HG02840 (cell line): ENCODE results near the gene KRT5.
"Not testable (repeated sequence)": the region's sequence is repeated elsewhere in the genome, so short reads cannot be mapped to it uniquely, and the experiment has no call there.

Source experiments
- ATAC-seq: cut with Tn5 transposase; IDR thresholded peaks from one replicate; pipeline ENCODE4 v1.9.1; 2021; ENCODE audit warnings: mild to moderate bottlenecking, moderate library complexity, moderate number of reproducible peaks; ENCODE audit not compliant: unreplicated experiment, low FRiP score

KRT5 gene

DNA sequence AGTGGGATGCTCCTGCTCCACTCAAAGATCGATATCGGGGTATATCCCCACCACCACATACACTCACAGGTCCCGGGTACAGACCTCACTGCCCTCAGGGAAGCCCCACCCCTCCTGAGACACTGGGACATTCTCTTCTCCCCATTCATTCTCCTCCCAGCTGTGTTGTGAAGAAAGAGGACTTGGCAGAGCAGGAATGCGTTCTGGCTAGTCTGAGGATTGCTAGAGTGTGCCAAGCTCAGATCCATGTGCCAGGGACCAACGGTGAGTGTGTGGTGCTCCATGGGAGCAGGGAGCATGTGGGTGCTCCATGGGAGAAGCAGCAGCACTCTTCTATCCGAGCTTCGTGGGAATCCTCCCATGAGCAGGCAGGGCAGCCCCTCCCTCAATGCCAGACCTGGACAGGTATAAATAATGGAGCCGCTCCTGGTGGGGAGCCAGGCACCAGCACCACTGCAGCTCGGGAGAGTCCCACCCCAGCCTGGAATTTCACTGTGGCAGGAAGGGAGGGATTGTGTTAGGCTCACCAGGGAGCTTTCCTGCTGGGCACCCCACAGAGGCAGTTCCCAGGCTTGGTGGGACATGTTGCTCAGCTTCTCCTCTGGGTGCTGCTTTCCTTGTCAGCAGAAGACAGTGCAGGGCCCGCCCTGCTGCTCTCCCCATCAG lies 2.3 kb upstream of the KRT5 start:
- ATAC-seq, result no peak

DNA sequence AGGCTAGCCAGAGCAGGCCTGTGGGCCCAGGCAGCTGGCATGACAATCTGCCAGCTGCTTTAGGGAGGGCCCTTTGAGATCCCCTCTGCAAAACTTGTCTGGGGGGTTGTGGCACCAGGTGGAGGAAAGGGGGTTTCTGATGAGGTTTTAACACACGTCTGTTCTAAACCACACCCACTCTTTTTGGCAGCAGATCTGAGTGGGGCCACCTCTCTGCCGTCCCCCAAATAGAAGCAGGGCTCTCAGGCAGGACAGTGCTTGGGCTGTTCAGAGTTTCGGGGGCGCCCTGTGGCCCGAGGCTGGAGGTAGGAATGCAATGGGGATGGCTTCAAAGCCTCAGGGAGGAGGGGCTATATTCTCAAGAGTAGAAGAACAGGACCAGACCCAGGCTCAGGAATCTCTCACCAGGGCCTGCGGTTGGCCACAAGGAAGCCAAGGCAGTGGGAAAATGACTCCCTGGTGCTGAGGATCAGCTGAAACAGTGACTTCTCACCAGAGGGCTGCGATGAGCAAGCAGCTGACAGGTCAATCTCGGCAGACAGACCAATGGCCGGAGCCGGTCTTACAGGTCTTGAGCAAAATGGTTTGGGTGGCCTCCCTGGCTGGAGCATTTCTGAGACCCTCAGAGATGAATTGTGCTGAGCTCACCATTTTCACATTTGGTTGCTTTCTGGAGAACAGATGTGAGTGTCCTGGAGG lies 1.5 kb upstream of the KRT5 start:
- ATAC-seq, result no peak

DNA sequence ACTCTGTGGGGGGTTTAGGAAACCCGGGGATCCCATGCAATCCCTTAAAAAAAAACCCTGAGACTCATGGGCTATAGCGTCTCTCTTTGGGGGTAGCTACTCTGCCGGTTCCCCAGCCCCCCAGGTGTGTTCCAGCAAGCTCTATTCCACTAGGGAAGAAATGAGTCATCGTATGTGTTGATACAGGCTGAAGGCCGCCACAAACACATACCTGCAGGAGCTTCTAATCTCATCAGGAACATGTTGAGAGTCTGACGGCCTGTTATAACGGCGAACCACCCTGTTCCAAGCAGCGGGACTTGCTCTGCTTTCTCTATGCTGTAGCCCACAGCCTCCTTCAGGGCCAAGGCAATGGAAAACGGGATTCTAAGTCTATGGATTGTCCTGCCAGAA lies 977 bp upstream of the KRT5 start:
- ATAC-seq, result no peak

DNA sequence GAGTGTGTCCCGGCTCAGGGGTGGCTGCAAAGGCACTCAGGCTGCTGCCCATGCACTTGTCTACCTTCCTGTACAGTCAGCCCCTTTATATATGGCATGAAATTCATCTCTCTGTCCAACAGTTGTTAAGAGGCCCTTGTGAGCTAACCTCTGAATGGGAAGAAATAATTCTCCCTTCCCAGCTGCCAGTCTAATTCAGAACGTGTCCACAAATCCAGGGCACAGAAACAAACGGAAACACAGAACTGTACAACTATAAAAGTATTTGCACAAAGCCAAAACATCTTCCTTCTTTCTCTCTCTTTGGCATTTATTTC lies 849 bp downstream of the KRT5 start:
- ATAC-seq, result no peak

DNA sequence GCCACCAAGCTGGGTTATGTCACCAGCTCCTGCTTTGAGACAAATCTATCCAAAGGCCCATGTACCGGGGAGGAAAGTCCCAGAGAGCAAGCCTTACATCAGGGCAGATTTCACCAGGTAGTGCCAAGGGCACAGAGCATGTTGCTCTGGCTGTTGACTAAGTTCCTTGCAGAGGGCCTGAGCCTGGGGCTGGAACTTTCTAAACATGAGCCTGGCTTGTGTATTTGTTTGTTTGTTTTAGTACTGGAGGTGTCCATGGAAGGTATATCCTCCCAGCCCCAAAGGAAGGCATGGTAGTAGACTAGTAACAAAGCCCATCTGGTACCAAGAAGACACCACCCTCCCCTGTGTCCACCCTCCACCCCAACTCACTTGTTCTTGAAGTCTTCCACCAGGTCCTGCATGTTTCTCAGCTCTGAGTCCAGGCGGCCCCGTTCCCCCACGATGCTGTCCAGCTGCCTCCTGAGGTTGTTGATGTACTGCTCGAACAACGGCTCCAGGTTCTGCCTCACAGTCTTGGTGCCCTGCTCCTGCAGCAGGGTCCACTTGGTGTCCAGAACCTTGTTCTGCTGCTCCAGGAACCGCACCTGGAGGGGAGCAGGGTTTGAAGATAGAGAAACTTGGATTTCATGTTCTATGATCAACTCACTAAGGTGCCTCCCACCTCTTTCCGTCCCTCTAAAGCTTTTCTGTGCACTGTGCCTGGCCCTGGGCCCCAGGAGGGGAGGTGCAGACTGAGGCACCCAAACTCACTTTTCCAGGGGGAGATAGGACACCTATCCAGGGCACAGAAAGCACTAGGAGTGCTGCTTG lies 1.4 kb downstream of the KRT5 start:
- ATAC-seq, result no peak

DNA sequence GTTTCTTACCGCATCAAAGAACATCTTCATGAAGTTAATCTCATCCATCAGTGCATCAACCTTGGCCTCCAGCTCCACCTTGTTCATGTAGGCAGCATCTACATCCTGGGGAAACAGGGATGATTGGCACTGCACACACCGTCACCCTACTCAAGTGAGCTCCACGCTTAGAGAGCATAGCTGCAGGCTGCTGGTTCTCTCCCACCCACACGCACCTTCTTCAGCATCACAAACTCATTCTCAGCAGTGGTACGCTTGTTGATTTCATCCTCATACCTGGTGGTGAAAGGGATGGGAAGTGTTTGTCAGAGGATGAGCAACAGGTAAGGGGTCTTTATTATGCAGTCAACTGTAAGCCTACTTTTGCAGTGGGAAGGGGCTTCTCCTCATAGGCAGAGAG lies 2.3 kb downstream of the KRT5 start:
- ATAC-seq, result no peak

DNA sequence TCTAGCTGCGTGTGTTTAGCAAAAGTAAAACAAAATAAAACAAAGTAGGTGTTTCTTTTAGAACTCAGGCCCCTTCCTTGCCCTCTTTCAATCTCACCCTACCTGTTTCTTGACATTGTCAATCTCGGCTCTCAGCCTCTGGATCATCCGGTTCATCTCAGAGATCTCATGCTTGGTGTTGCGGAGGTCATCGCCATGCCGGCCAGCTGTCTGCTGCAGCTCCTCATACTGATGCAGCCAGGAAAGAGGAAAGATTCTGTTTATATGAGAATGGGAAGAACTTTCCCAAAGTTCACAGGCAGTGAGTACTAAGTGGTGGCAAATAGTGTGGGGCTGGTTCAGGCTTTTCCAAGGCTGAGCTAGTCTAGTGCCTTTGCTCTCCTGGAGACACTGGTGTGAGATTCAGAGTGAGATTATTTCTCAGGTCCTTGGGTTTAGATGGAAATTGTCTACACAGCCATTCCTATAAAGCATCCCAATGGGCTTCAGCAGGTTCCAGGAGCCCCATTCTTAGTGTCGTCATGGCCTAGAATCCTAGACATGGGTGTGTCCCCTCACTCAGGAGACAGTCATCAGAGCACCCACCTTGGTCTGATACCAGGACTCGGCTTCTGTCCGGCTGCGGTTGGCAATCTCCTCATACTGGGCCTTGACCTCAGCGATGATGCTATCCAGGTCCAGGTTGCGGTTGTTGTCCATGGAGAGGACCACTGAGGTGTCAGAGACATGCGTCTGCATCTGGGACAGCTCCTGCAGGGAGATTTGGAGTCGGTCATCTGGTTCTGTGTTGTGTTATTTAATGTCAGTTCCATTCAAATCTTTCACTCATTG lies 3.0 kb downstream of the KRT5 start:
- ATAC-seq, result no peak

DNA sequence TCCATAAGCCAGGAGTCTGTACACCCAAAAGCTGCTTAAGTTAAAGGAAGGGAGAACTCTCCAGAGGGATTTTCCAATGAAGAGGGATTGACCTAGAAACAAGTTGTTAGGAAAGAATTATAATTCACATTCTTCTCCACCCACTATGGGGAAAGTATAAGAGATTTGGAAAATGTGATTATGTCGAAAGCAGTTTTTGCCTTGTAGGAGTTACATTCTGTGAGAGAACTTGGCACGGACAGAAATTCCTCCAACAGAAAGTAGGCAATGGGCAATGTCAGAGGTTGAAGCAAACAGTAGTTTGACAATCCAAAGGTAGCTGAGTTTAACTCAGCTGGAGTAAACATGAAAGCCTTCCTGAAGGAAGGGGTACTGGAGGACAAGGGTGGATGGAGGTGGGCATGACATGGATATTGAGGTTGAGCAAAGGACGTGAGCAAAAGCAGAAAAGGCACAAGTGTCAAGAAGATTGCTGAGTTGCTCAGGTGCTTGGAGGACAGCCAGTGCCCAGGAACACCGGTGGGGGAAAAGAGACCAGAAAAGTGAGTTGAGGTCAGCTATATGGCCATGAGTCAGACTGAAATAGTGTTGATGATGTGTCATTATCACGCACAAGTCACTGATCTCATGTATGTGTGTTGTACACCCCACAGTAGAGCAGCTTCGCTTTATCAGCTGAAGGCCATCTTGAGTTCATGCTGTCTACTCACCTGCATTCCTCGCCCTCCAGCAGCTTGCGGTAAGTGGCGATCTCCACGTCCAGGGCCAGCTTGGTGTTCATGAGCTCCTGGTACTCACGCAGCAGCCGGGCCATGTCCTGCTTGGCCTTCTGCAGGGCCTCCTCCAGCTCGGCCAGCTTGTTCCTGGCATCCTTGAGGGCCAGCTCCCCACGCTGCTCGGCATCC lies 4.0 kb downstream of the KRT5 start:
- ATAC-seq, result no peak

DNA sequence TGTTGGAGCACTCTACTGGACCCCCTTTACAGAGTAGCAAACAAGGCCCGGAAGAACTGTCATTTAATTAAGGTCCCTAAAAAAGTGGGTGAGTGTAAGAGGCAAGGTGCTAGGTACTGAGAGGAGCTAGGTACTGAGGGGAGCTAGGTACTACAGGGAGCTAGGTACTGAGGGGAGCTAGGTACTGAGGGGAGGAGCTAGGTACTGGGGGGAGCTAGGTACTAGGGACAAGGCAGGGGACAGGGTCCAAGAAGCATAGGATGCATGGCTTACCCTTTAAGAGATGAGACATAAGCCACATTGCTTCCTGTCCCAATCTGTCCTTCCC lies 4.9 kb downstream of the KRT5 start:
- no peak for ATAC-seq

DNA sequence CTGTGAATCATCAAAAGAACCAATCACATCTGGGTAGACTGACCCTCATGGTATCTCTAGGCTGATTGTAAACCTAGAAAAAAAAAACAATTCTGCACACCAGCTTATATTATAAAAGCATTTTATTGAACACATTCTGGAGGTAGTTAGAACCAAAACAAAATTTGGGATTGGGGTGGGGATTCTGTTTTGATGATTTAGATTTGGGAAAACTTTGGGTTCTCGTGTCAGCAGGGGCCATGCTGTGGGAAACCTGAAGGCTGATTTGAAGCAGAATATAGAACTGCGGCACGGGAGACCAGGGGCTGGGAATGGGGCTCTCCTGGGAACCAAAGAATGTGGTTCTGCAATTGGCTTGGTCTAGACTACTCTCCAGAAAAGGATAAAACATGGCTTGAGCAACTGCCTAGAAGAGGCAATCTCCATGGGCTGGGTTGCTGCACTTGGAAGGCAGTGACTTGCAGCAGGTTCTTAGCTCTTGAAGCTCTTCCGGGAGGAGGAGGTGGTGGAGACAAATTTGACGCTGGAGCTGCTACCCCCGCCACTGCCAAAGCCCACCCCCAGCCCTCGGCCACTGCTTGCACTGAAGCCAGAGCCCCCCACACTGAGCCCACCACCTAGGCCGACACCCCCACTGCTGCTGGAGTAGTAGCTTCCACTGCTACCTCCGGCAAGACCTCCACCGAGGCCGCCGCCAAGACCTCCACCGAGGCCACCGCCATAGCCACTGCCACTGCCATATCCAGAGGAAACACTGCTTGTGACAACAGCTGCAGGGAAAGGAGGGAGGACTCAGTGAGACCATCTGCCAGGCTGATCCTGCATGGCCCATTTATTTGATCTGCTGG lies 5.5 kb downstream of the KRT5 start:
- no peak for ATAC-seq

DNA sequence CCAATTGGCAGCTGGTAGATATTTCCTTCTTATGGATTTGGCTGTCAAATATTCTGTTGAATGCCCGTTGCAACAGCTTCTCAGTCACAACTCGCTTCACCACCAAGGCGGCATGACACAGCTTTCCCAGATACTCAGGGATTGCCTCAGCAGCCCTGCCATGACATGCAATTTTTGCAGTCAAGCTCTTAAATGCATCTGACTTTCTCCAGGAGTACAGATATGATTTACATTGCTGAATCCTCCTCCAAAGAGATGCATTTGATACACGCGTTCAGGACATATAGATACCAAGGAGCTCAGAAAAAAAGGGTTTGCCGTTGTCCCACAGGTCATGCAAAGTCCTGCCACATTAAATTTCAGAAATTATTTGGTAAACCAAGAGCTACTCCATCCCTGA lies 6.5 kb downstream of the KRT5 start:
- no peak for ATAC-seq

DNA sequence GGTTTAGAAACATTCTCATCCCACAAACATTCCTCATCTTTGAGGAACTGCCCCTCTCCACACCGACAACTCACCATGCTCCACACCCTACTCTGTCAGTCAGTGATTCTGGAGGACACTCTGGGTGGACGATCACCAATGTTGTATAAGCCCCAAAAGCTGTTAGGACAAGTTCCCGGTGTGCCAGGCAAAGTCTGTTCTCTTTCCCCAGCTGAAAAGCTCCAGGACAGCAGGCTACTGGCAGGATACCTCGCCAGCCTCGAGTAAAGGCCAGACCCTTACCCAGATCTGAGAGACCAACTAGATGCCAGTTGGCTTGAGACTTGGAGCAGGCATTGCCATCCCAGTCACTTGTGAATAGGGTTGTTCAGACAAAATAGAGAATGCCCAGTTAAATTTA lies 12.0 kb downstream of the KRT5 start:
- ATAC-seq, result no peak

DNA sequence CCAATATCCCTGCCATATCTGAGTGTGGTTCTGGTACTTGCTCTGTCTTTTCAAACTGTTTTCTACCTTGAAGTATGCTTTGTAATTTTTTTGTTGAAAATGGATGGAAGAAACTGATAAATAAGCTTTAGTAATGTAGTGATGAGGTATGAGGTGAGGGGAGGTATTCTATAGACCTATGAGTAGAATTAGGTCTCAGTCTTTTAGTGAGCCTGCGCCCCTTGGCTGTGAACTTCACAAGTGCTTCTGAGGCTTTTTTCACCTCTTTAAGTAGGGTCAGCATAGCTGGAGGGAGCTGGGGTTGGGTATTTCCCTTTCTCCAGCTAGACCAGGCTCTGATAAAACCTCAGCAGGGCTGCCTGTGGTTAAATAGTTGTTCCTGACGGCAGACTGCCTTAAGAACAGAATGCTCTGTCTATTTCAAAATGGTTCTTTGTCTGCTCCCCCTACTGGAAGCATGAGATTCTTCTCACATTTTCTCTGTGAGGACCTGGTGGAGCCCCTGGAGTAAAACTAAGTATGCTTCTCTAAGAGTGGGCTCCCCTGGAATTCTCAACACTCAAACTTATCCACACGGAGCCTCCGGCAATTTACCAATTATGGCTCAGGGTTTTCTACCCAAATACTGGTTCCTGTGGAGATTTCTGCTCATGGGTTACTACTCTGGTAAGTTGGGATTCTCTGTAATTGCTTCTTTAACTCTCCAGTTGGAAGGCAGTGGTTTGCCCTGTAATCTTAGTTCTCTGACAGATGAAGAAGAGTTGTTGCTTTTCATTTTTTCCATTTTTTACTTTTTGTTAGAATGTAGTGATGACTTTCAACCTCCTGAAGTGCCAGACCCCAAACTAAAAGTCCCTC lies 13.1 kb downstream of the KRT5 start:
- no peak for ATAC-seq

DNA sequence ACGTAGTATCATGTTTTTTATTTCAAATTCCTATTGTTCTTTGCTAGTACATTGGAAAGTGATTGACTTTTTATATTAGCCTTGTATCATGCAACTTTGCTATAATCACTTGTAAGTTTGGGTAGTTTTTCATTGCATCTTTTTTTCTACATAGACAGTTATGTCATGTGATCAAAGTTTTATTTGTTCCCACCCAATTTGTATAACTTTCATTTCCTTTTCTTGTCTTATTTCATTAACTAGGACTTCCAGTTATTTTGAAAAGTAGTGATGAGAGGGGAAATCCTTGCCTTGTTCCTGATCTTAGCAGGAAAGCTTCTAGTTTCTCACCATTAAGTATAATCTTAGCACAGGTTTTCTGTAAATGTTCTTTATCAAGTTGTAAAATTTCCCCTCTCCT lies 17.3 kb downstream of the KRT5 start:
- ATAC-seq, result no peak

DNA sequence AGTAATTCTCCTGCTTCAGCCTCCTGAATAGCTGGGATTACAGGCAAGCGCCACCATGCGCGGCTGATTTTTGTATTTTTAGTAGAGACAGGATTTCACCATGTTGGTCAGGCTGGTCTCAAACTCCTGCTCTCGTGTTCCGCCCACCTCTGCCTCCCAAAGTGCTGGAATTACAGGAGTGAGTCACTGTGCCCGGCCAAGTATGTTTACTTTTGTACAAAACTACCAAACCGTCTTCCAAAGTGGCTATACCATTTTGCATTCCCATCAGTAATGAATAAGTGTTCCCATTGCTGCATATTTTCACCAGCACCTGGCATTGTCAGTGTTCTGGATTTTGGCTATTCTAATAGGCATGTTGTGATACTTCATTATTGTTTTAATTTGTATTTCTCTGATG lies 18.7 kb downstream of the KRT5 start:
- no peak for ATAC-seq

DNA sequence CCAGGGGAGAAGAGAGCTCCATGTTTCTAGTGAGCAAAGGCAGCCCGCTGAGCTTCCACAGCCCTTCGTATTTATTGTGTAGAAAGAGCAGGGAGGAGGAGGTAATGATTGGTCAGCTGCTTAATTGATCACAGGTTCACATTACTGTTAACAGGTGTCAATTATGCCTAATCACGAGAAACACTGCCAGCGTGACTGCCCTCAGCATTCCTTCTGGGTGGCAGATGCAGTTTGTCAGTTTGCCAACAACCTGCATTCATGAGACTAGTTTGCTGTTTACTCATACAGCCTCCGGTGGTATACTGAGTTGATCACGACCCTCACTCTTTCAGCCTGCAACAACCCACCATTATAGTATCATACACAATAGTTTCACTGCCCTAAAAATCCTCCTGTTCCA lies 19.6 kb downstream of the KRT5 start:
- ATAC-seq, result not testable (repeated sequence)

DNA sequence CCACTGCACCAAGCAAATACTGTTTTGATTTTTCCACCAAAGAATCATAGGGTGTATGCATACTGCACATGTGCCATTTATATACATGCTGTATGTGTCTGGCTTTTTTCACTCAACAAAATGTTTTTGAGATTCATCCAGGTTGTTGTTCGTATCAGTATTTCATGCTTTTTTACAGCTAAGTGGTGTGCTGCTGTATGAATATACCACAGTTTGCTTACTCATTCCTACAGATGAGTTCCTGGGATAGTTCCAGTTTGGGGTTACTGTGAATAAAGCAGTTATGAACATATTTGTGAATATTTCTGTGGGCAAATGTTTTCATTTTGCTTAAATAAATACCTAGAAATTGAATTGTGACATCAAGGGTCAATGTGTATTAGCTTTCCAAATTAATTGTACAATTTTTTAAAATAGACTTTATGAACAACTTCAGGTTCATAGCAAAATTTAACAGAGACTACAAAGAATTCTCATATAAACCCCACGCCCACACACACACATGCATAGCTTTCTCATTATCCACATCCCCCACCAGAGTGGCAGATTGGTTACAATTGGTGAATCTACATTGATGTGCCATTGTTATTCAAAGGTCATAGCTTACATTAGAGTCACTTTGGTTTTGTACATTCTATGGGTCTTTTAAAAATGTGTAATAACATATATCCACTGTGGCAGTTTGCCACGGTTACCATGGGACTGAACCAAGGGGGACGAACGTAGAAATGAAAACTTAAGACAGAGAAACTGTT lies 20.2 kb downstream of the KRT5 start:
- ATAC-seq, result no peak

DNA sequence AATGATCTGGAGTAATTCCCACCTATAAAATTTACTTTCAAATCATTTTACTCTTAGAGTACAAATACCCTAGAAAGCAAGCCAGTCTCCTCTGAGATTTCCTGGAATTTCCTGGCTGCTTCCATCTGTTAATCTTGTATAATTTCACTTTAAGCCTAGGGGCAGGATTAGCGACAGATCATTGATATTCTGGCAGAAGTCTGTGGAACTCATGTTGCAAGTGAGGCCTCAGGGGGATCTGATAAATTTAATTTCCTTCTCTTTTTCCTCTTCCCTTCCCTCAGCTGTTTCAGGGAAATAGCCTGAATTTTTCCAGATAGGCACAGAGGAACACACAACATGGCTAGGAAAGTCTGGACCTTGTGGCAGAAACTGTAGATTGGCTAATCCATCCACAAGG lies 21.2 kb downstream of the KRT5 start:
- no peak for ATAC-seq
